Measurements from ENCODE around the gene CCDC59. TPM values are rescaled to one million over a fixed set of nuclear protein-coding genes. Genes with fewer than 3 reads are reported as not detected.

CCDC59 gene
- total RNA-seq, 6 experiments from 2014 or later, result 9.1 to 22.9 (median 12.1) TPM

DNA sequence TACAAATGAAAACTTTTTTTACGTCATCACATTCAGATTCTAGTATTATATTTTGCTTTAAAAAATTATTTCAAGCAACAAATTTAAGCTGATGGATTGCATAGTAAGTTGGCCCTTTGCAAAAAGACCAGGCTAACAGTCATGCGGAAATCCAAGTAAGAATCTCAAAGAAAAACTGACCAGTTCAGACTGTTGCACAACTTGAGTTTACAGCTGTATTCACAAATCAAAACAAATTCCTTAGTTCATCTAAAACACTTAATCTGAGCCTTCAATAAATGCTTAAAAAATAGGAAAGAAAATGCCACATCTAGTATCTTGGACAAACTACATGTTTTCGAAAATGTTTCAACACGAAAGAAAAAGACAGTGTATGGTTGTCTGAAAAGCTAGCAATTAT lies 847 bp downstream of the CCDC59 start:
- peaks cover 0 to 31% (median 6%) of the 10 kb centered on the region in 4 donors for H3K36me3 ChIP-seq
- no peak for DNase-seq
- H3K27me3 ChIP-seq, result no peaks in the 10 kb centered on the region
- peak overlapping the region; percentile 60 to 84 (median 78) for H3K4me3 ChIP-seq
- ATAC-seq, result no peak
- peaks cover 0 to 27% (median 16%) of the 10 kb centered on the region in 4 donors for H3K4me1 ChIP-seq
- no peak for TF ChIP-seq POLR2A (IDR thresholded peaks at IDR 0.05)
- no peak for TF ChIP-seq CTCF (IDR thresholded peaks at IDR 0.05)
- 37% methylated on average over 4 of the region's 4 CpGs for WGBS (ENCODE audit: insufficient coverage, low coverage, low lambda C conversion rate, missing lambda C conversion rate)
- intact Hi-C loops (cut with DNase I), result no loop called here
- H3K9me3 ChIP-seq, result no peaks in the 10 kb centered on the region
- peak overlapping the region in 1 of 3 donors; percentile 96 for H3K27ac ChIP-seq

DNA sequence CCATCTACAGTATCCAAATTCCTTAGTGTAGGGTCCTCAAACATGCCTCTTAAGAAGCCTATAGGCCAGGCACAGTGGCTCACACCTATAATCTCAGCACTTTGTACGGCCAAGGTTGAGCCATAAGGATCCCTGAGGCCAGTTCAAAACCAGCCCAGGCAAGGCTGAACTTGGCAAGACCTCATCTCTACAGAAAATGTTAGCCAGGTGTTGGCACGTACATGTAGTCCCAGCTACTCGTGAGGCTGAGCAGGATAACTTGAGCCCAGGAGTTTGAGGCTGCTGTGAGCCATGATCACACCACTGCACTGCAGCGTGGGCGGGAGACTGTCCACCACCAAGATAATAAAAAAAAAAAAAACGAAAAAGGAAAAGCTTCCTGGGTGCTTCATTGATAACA lies 6.8 kb downstream of the CCDC59 start:
- WGBS (ENCODE audit: insufficient coverage, low coverage, low lambda C conversion rate, missing lambda C conversion rate), result 84% methylated on average over 6 of the region's 6 CpGs
- intact Hi-C loops (cut with DNase I), result no loop called here
- H3K27me3 ChIP-seq, result no peaks in the 10 kb centered on the region
- peaks cover 0 to 40% (median 12%) of the 10 kb centered on the region in 4 donors for H3K36me3 ChIP-seq
- no peaks in the 10 kb centered on the region for H3K9me3 ChIP-seq
- ATAC-seq, result no peak
- no peak overlapping the region for H3K27ac ChIP-seq
- no peak overlapping the region for H3K4me3 ChIP-seq
- TF ChIP-seq CTCF (IDR thresholded peaks at IDR 0.05), result no peak
- no peak for TF ChIP-seq POLR2A (IDR thresholded peaks at IDR 0.05)
- peaks cover 0 to 5% (median 2%) of the 10 kb centered on the region in 4 donors for H3K4me1 ChIP-seq
- no peak for DNase-seq

DNA sequence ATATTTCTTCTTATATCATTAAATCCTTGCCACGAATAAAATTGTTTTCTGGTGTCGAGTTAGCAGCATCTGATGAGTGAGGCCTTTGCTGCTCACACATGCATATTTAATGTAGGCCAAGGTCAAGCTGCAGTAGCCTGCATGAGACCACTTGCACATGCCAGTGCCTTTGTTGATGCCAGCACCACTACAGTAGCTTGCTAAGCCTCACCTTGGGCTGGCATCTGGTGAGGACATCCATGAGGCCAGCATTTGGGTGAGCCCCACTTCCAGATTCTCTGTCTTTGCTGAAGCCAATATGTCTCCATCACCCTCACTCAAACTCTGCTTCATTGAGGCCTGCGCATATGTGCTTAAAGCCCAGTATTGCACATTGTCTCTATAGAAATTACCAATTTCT lies 8.0 kb downstream of the CCDC59 start:
- ATAC-seq (no peak), DNase-seq (no peak)
- Histone ChIP-seq H3K9me3 (no peaks in the 10 kb centered on the region), H3K4me3 (no peak overlapping the region), H3K36me3 (peaks cover 0 to 35% (median 12%) of the 10 kb centered on the region in 4 donors), H3K27ac (no peak overlapping the region), H3K4me1 (no peaks in the 10 kb centered on the region), H3K27me3 (no peaks in the 10 kb centered on the region)
- 100% methylated on average over 3 of the region's 3 CpGs for WGBS (ENCODE audit: insufficient coverage, low coverage, low lambda C conversion rate, missing lambda C conversion rate)
- TF ChIP-seq CTCF (IDR thresholded peaks at IDR 0.05) (no peak), POLR2A (IDR thresholded peaks at IDR 0.05) (no peak)
- intact Hi-C loops (cut with DNase I), result no loop called here

GRCh38 chr12:82329508-82329907 lies 28.7 kb downstream of the CCDC59 start:
- no peaks in the 10 kb centered on the region for H3K27me3 ChIP-seq
- TF ChIP-seq POLR2A (IDR thresholded peaks at IDR 0.05) (no peak), CTCF (IDR thresholded peaks at IDR 0.05) (no peak)
- 29% methylated on average over 1 of the region's 1 CpG for WGBS (ENCODE audit: insufficient coverage, low coverage, low lambda C conversion rate, missing lambda C conversion rate)
- DNase-seq, result no peak
- ATAC-seq, result no peak
- no peaks in the 10 kb centered on the region for H3K4me1 ChIP-seq
- H3K27ac ChIP-seq, result no peak overlapping the region
- H3K9me3 ChIP-seq, result no peaks in the 10 kb centered on the region
- no peak overlapping the region for H3K4me3 ChIP-seq
- no peaks in the 10 kb centered on the region for H3K36me3 ChIP-seq
- intact Hi-C loops (cut with DNase I), result no loop called here

GRCh38 chr12:82327861-82328260 lies 30.3 kb downstream of the CCDC59 start:
- TF ChIP-seq POLR2A (IDR thresholded peaks at IDR 0.05) (no peak), CTCF (IDR thresholded peaks at IDR 0.05) (no peak)
- Histone ChIP-seq H3K27me3 (no peaks in the 10 kb centered on the region), H3K4me3 (no peak overlapping the region), H3K36me3 (no peaks in the 10 kb centered on the region), H3K27ac (no peak overlapping the region), H3K9me3 (no peaks in the 10 kb centered on the region), H3K4me1 (no peaks in the 10 kb centered on the region)
- ATAC-seq (no peak), DNase-seq (no peak)
- intact Hi-C loops (cut with DNase I), result no loop called here
- 54% methylated on average over 1 of the region's 1 CpG for WGBS (ENCODE audit: insufficient coverage, low coverage, low lambda C conversion rate, missing lambda C conversion rate)
